HepG2 (cell line): Measurements from ENCODE around the gene CAMTA1. TPM values are rescaled to one million over a fixed set of nuclear protein-coding genes. Genes with fewer than 3 reads are reported as not detected.

Source experiments
- ATAC-seq: fragments of 200-7000 bp; cut with Tn5 transposase; 3 replicates; pipeline ENCODE4 v1.9.1; 2020; ENCODE audit warnings: mild to moderate bottlenecking, moderate library complexity
- BruUV-seq: library from RNA; stranded (reverse); fragments of 400-500 nt; replicated peaks from 2 replicates; lab custom pipeline; 2021; lab: Mats Ljungman, UMichigan
- CTCF ChIA-PET: fragments of 300-600 bp; formaldehyde crosslinking; extraction: SDS; loops from one replicate; lab custom pipeline; 2021; ENCODE audit warnings: low total read pairs, inconsistent platforms, low intra/inter-chr PET ratio; lab: Yijun Ruan, JAX
- POLR2A ChIA-PET: fragments of 350-600 bp; sonication (Branson Sonifier 250); formaldehyde crosslinking; loops from one replicate; lab custom pipeline; 2020; ENCODE audit warnings: antibody characterized with exemption, inconsistent platforms; lab: Yijun Ruan, JAX
- DNase-seq: peaks from one replicate; pipeline ENCODE4 v3.0.0-alpha.2; 2015; ENCODE audit warnings: low spot score
- FAIRE-seq: peaks from 3 replicates; lab custom pipeline; 2011; peaks lifted over from hg19 to GRCh38; lab: Jason Lieb, UNC
- H2AFZ ChIP-seq: one replicate; pipeline ENCODE4 v1.6.1; 2011; ENCODE audit warnings: low read length, inconsistent platforms
- H3K27ac ChIP-seq: fragments of 300-600 bp; 3 replicates; pipeline ENCODE4 v1.8.0; 2011; ENCODE audit warnings: mixed run types, mild to moderate bottlenecking, mixed read lengths, low read length, inconsistent platforms; ENCODE audit not compliant: insufficient read depth; ENCODE audit errors: extremely low read length
- H3K27me3 ChIP-seq, 2 experiments: fragments of 200-600 bp in 1 of 2; 2 replicates in 1 of 2; 3 replicates in 1 of 2; pipeline versions ENCODE4 v1.6.0 to v1.8.0; 2011; ENCODE audit warnings: low read length in 2 of 2, mild to moderate bottlenecking in 2 of 2, moderate library complexity in 2 of 2, inconsistent platforms in 1 of 2; ENCODE audit not compliant: insufficient read depth in 2 of 2, control insufficient read depth in 1 of 2
- H3K36me3 ChIP-seq, 2 experiments: fragments of 200-600 bp in 1 of 2; replicated peaks in 1 of 2; 2 replicates in 1 of 2; 3 replicates in 1 of 2; pipeline versions ENCODE4 v1.5.1 to v1.8.0; 2011; ENCODE audit warnings: low read length in 2 of 2, inconsistent platforms in 1 of 2; ENCODE audit not compliant: insufficient read depth in 2 of 2, control insufficient read depth in 1 of 2
- H3K4me1 ChIP-seq: 2 replicates; pipeline ENCODE4 v1.5.1; 2012; ENCODE audit warnings: low read length, inconsistent platforms; ENCODE audit not compliant: insufficient read depth
- H3K4me2 ChIP-seq: 2 replicates; pipeline ENCODE4 v1.6.0; 2011; ENCODE audit warnings: low read depth, low read length, inconsistent platforms
- H3K4me3 ChIP-seq, 3 experiments: fragments of 200-600 bp in 1 of 3; sonication (generic), shearing (Covaris generic) in 1 of 3; replicated peaks in 1 of 3; 2 replicates each; pipeline ENCODE4 v1.5.1; 2011 to 2016; ENCODE audit warnings: low read length in 3 of 3, inconsistent platforms in 2 of 3, low read depth in 2 of 3, mild to moderate bottlenecking in 2 of 3, control low read depth in 1 of 3, mixed read lengths in 1 of 3; ENCODE audit not compliant: insufficient read depth in 1 of 3
- H3K79me2 ChIP-seq: one replicate; pipeline ENCODE4 v1.6.1; 2011; ENCODE audit warnings: low read length, inconsistent platforms; ENCODE audit not compliant: insufficient read depth
- H3K9ac ChIP-seq: 2 replicates; pipeline ENCODE4 v1.6.0; 2011; ENCODE audit warnings: mild to moderate bottlenecking, low read depth, low read length, inconsistent platforms; ENCODE audit not compliant: insufficient read depth
- H3K9me3 ChIP-seq: 2 replicates; pipeline ENCODE4 v1.5.1; 2012; ENCODE audit warnings: mild to moderate bottlenecking, low read length
- H4K20me1 ChIP-seq: 2 replicates; pipeline ENCODE4 v1.6.0; 2011; ENCODE audit warnings: inconsistent platforms, mild to moderate bottlenecking, low read length, moderate library complexity; ENCODE audit not compliant: insufficient read depth
- ERF ChIP-seq: IDR thresholded peaks from 2 replicates; pipeline ENCODE4 v1.6.1; 2018; ENCODE audit warnings: missing biosample characterization, missing genetic modification reagents
- MED8 ChIP-seq: sonication (generic); formaldehyde crosslinking; IDR thresholded peaks from 2 replicates; pipeline ENCODE4 v1.8.1; 2023; ENCODE audit warnings: mild to moderate bottlenecking, missing genetic modification reagents; ENCODE audit not compliant: insufficient replicate concordance
- SALL1 ChIP-seq: sonication (generic); formaldehyde crosslinking; IDR thresholded peaks from 2 replicates; pipeline ENCODE4 v1.8.0; 2022; ENCODE audit warnings: mild to moderate bottlenecking, missing genetic modification reagents
- SCMH1 ChIP-seq: sonication (generic); formaldehyde crosslinking; IDR thresholded peaks from 2 replicates; pipeline ENCODE4 v1.9.0; 2021; ENCODE audit warnings: missing genetic modification reagents, mild to moderate bottlenecking, borderline replicate concordance
- TOE1 ChIP-seq: sonication (generic); formaldehyde crosslinking; IDR thresholded peaks from 2 replicates; pipeline ENCODE4 v1.4.0; 2020; ENCODE audit warnings: mild to moderate bottlenecking, missing genetic modification reagents
- ZNF274 ChIP-seq: sonication (generic); formaldehyde crosslinking; IDR thresholded peaks from 2 replicates; pipeline ENCODE4 v1.5.1; 2020; ENCODE audit warnings: mild to moderate bottlenecking, missing genetic modification reagents
- ZNF337 ChIP-seq: sonication (generic); formaldehyde crosslinking; IDR thresholded peaks from 2 replicates; pipeline ENCODE4 v1.5.1; 2020; ENCODE audit warnings: missing genetic modification reagents, low read depth, mild to moderate bottlenecking, borderline replicate concordance
- ZNF891 ChIP-seq: sonication (generic); formaldehyde crosslinking; IDR thresholded peaks from 2 replicates; pipeline ENCODE4 v1.5.0; 2020; ENCODE audit warnings: mild to moderate bottlenecking, missing genetic modification reagents
- WGBS: methylation state at CpG from one replicate; pipeline ENCODE4 v1.1.6; 2017; ENCODE audit warnings: low lambda C conversion rate; 5-methylcytosine and 5-hydroxymethylcytosine counted together
- in situ Hi-C: cut with HindIII; loops from 2 replicates; pipeline ENCODE4 v1.10.0; 2017; ENCODE audit warnings: low pct_unique_long_range_greater_than_20kb; ENCODE audit not compliant: extremely low pct_ligation_motif_present
- intact Hi-C: fragments of 100-400 bp; cut with micrococcal nuclease; formaldehyde crosslinking; loops from one replicate; pipeline ENCODE4 v1.10.0; 2022; ENCODE audit not compliant: unreplicated experiment
- polyA plus RNA-seq, 8 experiments: library from polyadenylated mRNA; depleted of rRNA in 3 of 8; stranded (reverse) in 7 of 8; unstranded in 1 of 8; fragments of >200 nt; fragmentation: Illumina TruSeq in 4 of 8; extraction: Trizol in 4 of 8; gene quantifications; 2 replicates each; pipeline versions ENCODE4 v1.2.1 to v1.2.3, GENCODE V29; 2011 to 2016; ENCODE audit warnings: low read depth in 4 of 8, missing spikeins in 1 of 8, mixed read lengths in 1 of 8; ENCODE audit not compliant: insufficient read depth in 1 of 8
- total RNA-seq, 5 experiments: library from RNA; depleted of rRNA; stranded (reverse); fragments of >200 nt; fragmentation: Illumina TruSeq; extraction: Trizol; gene quantifications; 2 replicates each; pipeline ENCODE4 v1.2.3, GENCODE V29; 2016; ENCODE audit warnings: low read depth in 1 of 5
- TF ChIP-seq, protein P1 (sequence below): IDR thresholded peaks from 2 replicates; pipeline ENCODE4 v1.6.1; 2016; ENCODE audit warnings: control low read depth
- TF ChIP-seq, protein P2 (sequence below): sonication (generic); formaldehyde crosslinking; IDR thresholded peaks from 2 replicates; pipeline ENCODE4 v1.4.0; 2020; ENCODE audit warnings: mild to moderate bottlenecking, missing genetic modification reagents
- TF ChIP-seq, protein P3 (sequence below): sonication (generic); formaldehyde crosslinking; IDR thresholded peaks from 2 replicates; pipeline ENCODE4 v1.5.0; 2020; ENCODE audit warnings: missing genetic modification reagents
- TF ChIP-seq, protein P4 (sequence below): sonication (generic); formaldehyde crosslinking; IDR thresholded peaks from 2 replicates; pipeline ENCODE4 v1.9.0; 2021; ENCODE audit warnings: missing genetic modification reagents, mild to moderate bottlenecking, borderline replicate concordance
- TF ChIP-seq, protein P5 (sequence below): sonication (generic); formaldehyde crosslinking; IDR thresholded peaks from 2 replicates; pipeline ENCODE4 v1.4.0; 2020; ENCODE audit warnings: mild to moderate bottlenecking, missing genetic modification reagents

Gene CAMTA1
- total and polyA plus RNA-seq, 2 of the 13 experiments (the other 11 are each of a cell fraction or from before 2014, with no cell fraction given): 25.0 to 36.4 TPM

DNA sequence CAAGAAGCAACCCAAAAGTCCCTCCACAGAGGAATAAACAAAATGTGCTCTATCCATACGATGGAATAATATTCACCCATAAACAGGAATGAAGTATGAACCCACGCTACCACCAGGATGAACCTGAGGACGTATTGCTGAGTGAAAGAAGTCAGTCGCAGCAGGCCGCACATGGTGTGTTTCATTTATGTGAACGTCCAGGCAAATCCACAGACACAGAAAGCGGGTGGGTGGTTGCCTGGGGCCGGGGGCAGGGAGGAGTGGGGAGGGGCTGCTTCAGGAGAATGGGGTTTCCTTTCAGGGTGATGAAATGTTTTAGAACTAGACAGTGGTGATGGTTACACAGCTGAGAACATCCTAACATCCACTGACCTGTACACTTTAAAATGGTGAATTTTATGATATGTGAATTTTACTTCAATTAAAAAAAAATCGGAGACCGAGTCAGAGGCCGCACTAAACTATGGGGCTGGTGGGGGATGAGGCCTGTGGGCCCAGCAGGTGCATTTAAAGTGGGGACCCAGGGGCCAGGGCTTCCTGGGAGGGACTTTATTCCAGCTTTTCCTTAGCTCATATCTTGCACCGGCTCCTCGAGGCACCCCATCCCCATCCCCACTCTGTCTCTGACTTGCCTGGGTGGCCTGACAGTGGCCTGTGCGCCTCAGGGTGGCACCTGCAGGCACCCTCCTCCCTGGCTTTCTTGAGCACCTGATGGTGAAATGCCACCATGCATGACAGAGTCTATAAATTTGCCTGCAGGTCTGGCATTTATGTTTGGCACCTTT is 593.3 kb downstream of the CAMTA1 start (continued):
- TF ChIP-seq, protein P1, sequence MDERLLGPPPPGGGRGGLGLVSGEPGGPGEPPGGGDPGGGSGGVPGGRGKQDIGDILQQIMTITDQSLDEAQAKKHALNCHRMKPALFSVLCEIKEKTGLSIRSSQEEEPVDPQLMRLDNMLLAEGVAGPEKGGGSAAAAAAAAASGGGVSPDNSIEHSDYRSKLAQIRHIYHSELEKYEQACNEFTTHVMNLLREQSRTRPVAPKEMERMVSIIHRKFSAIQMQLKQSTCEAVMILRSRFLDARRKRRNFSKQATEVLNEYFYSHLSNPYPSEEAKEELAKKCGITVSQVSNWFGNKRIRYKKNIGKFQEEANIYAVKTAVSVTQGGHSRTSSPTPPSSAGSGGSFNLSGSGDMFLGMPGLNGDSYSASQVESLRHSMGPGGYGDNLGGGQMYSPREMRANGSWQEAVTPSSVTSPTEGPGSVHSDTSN (CRISPR knock-in tag): no peak
- TF ChIP-seq ZNF337 (CRISPR knock-in tag) (no peak), ZNF274 (CRISPR knock-in tag) (no peak), ERF (no peak), TOE1 (no peak)
- TF ChIP-seq, protein P2, sequence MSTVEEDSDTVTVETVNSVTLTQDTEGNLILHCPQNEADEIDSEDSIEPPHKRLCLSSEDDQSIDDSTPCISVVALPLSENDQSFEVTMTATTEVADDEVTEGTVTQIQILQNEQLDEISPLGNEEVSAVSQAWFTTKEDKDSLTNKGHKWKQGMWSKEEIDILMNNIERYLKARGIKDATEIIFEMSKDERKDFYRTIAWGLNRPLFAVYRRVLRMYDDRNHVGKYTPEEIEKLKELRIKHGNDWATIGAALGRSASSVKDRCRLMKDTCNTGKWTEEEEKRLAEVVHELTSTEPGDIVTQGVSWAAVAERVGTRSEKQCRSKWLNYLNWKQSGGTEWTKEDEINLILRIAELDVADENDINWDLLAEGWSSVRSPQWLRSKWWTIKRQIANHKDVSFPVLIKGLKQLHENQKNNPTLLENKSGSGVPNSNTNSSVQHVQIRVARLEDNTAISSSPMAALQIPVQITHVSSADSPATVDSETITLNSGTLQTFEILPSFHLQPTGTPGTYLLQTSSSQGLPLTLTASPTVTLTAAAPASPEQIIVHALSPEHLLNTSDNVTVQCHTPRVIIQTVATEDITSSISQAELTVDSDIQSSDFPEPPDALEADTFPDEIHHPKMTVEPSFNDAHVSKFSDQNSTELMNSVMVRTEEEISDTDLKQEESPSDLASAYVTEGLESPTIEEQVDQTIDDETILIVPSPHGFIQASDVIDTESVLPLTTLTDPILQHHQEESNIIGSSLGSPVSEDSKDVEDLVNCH: no peak
- TF ChIP-seq, protein P3, sequence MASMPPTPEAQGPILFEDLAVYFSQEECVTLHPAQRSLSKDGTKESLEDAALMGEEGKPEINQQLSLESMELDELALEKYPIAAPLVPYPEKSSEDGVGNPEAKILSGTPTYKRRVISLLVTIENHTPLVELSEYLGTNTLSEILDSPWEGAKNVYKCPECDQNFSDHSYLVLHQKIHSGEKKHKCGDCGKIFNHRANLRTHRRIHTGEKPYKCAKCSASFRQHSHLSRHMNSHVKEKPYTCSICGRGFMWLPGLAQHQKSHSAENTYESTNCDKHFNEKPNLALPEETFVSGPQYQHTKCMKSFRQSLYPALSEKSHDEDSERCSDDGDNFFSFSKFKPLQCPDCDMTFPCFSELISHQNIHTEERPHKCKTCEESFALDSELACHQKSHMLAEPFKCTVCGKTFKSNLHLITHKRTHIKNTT (CRISPR knock-in tag): no peak

DNA sequence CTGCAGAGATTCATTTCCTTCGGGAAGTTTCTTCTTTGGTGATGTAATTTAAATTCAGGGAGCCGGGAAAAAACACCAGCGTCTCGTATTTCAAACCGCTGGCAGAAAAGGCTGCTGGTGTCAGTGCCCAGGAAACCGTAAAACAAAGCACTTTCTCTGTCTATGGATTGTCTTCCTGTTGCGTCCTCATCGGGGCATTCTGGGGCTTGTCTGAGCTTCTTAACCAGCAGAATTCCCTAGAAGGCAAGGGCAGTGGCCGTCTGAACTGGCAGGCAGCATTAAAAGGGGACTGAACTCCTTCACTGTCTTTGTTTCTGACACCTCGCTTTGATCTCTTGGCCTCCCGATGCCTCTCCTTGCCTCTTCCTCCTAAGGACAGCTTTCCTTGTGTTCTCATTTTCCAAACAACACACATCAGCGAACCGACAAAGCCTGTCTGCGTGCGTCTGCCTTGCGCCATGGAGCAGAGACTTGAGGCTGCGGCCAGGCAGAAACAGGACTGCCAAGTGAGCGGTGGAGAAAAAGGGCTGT is 594.3 kb downstream of the CAMTA1 start:
- BruUV-seq: no TSS peak
- no peak overlapping the region for H3K4me3 ChIP-seq
- H3K4me2 ChIP-seq: no peak overlapping the region
- no peaks in the 10 kb centered on the region for H4K20me1 ChIP-seq
- no peaks in the 10 kb centered on the region for H3K36me3 ChIP-seq
- FAIRE-seq (no peak), ATAC-seq (no peak), DNase-seq (no peak)
- no peak overlapping the region for H2AFZ ChIP-seq
- H3K79me2 ChIP-seq: no peaks in the 10 kb centered on the region
- intact Hi-C loops: no loop called here
- in situ Hi-C loops: no loop called here
- H3K4me1 ChIP-seq: no peaks in the 10 kb centered on the region
- CTCF ChIA-PET: no interaction called here
- H3K27ac ChIP-seq: no peak overlapping the region
- WGBS: 40% methylated on average over 18 of the region's 18 CpGs
- peaks cover 4 to 7% of the 10 kb centered on the region in 2 experiments; a peak in 4 of 5 replicates for H3K27me3 ChIP-seq
- no peaks in the 10 kb centered on the region for H3K9me3 ChIP-seq
- H3K9ac ChIP-seq: no peak overlapping the region
- POLR2A ChIA-PET: no interaction called here
- TF ChIP-seq MED8 (CRISPR knock-in tag) (no peak), SCMH1 (CRISPR knock-in tag) (no peak), SALL1 (CRISPR knock-in tag) (no peak), ZNF891 (CRISPR knock-in tag) (no peak)
- TF ChIP-seq, protein P4, sequence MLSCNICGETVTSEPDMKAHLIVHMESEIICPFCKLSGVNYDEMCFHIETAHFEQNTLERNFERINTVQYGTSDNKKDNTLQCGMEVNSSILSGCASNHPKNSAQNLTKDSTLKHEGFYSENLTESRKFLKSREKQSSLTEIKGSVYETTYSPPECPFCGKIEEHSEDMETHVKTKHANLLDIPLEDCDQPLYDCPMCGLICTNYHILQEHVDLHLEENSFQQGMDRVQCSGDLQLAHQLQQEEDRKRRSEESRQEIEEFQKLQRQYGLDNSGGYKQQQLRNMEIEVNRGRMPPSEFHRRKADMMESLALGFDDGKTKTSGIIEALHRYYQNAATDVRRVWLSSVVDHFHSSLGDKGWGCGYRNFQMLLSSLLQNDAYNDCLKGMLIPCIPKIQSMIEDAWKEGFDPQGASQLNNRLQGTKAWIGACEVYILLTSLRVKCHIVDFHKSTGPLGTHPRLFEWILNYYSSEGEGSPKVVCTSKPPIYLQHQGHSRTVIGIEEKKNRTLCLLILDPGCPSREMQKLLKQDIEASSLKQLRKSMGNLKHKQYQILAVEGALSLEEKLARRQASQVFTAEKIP: no peak
- TF ChIP-seq, protein P5, sequence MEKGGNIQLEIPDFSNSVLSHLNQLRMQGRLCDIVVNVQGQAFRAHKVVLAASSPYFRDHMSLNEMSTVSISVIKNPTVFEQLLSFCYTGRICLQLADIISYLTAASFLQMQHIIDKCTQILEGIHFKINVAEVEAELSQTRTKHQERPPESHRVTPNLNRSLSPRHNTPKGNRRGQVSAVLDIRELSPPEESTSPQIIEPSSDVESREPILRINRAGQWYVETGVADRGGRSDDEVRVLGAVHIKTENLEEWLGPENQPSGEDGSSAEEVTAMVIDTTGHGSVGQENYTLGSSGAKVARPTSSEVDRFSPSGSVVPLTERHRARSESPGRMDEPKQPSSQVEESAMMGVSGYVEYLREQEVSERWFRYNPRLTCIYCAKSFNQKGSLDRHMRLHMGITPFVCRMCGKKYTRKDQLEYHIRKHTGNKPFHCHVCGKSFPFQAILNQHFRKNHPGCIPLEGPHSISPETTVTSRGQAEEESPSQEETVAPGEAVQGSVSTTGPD (CRISPR knock-in tag): no peak
